Measurements from ENCODE around the gene POLE.
A peak's percentile ranks its signal among the peaks of the same experiment; 100 is the strongest.

The POLE gene

GRCh38 chr12:132719954-132720324 lies 32.8 kb upstream of the POLE start:
- no peak overlapping the region for H4K8ac ChIP-seq (ENCODE audit: low read length)
- no peak overlapping the region for H3K4me2 ChIP-seq (ENCODE audit: low read length, poor library complexity, severe bottlenecking)
- 98% methylated on average over 12 of the region's 12 CpGs for WGBS
- peaks cover 79 to 85% of the 10 kb centered on the region in 2 experiments for H3K36me3 ChIP-seq (ENCODE audit: control insufficient read depth in 1 of 2, insufficient read depth in 2 of 2, low read depth in 1 of 2, low read length in 2 of 2)
- no peak overlapping the region for H4K91ac ChIP-seq (ENCODE audit: low read length)
- H2BK5ac ChIP-seq (ENCODE audit: low read depth, low read length, poor library complexity, severe bottlenecking) = no peak overlapping the region
- H2BK120ac ChIP-seq (ENCODE audit: low read depth, low read length) = no peak overlapping the region
- H3K9ac ChIP-seq (ENCODE audit: low read length) = no peak overlapping the region
- no peaks in the 10 kb centered on the region for H3K27me3 ChIP-seq (ENCODE audit: control insufficient read depth in 1 of 2, insufficient read depth in 1 of 2, low read length in 2 of 2)
- no peak overlapping the region for H3K23ac ChIP-seq (ENCODE audit: low read length in 2 of 2)
- DNase-seq = no peak
- no peak overlapping the region for H2BK15ac ChIP-seq (ENCODE audit: low read depth, poor library complexity, severe bottlenecking)
- no peak overlapping the region for H3K4ac ChIP-seq (ENCODE audit: low read depth in 1 of 2, low read length in 2 of 2)
- no peak overlapping the region for H2BK12ac ChIP-seq (ENCODE audit: low read length in 2 of 2)
- H3K18ac ChIP-seq (ENCODE audit: low read depth in 1 of 2, low read length in 2 of 2) = no peak overlapping the region
- H3K14ac ChIP-seq (ENCODE audit: low read length in 2 of 2) = no peak overlapping the region
- no peak overlapping the region for H2AK5ac ChIP-seq (ENCODE audit: low read length, severe bottlenecking)
- no peak overlapping the region for H2AFZ ChIP-seq (ENCODE audit: low read depth, low read length)
- peaks cover 28% of the 10 kb centered on the region for H3K79me1 ChIP-seq (replicated peaks; ENCODE audit: low read length, poor library complexity, severe bottlenecking)
- no peak overlapping the region for H3K4me3 ChIP-seq (ENCODE audit: insufficient read depth in 1 of 2, low read depth in 1 of 2, low read length in 2 of 2)
- H3K9me3 ChIP-seq (ENCODE audit: control insufficient read depth, low read length) = no peaks in the 10 kb centered on the region
- peaks cover 5% of the 10 kb centered on the region for H3K4me1 ChIP-seq (ENCODE audit: control insufficient read depth, insufficient read depth, low read depth, low read length)
- no peak overlapping the region for H3K27ac ChIP-seq (ENCODE audit: low read length, poor library complexity, severe bottlenecking)

GRCh38 chr12:132719141-132719953 lies 32.2 kb upstream of the POLE start:
- peaks cover 78 to 85% of the 10 kb centered on the region in 2 experiments for H3K36me3 ChIP-seq (ENCODE audit: control insufficient read depth in 1 of 2, insufficient read depth in 2 of 2, low read depth in 1 of 2, low read length in 2 of 2)
- H2BK12ac ChIP-seq (ENCODE audit: low read length in 2 of 2) = no peak overlapping the region
- H3K27me3 ChIP-seq (ENCODE audit: control insufficient read depth in 1 of 2, insufficient read depth in 1 of 2, low read length in 2 of 2) = no peaks in the 10 kb centered on the region
- H3K4ac ChIP-seq (ENCODE audit: low read depth in 1 of 2, low read length in 2 of 2) = no peak overlapping the region
- peaks cover 31% of the 10 kb centered on the region for H3K79me1 ChIP-seq (replicated peaks; ENCODE audit: low read length, poor library complexity, severe bottlenecking)
- H3K9ac ChIP-seq (ENCODE audit: low read length) = no peak overlapping the region
- H4K8ac ChIP-seq (ENCODE audit: low read length) = peak overlapping the region; percentile 55
- no peaks in the 10 kb centered on the region for H3K9me3 ChIP-seq (ENCODE audit: control insufficient read depth, low read length)
- no peak overlapping the region for H2BK120ac ChIP-seq (ENCODE audit: low read depth, low read length)
- H4K91ac ChIP-seq (ENCODE audit: low read length) = no peak overlapping the region
- H2BK5ac ChIP-seq (ENCODE audit: low read depth, low read length, poor library complexity, severe bottlenecking) = no peak overlapping the region
- H3K23ac ChIP-seq (ENCODE audit: low read length in 2 of 2) = no peak overlapping the region
- no peak overlapping the region for H2BK15ac ChIP-seq (ENCODE audit: low read depth, poor library complexity, severe bottlenecking)
- H3K18ac ChIP-seq (ENCODE audit: low read depth in 1 of 2, low read length in 2 of 2) = no peak overlapping the region
- no peak overlapping the region for H3K4me2 ChIP-seq (ENCODE audit: low read length, poor library complexity, severe bottlenecking)
- H3K27ac ChIP-seq (ENCODE audit: low read length, poor library complexity, severe bottlenecking) = no peak overlapping the region
- H2AFZ ChIP-seq (ENCODE audit: low read depth, low read length) = no peak overlapping the region
- no peak overlapping the region for H3K14ac ChIP-seq (ENCODE audit: low read length in 2 of 2)
- no peak for DNase-seq
- H2AK5ac ChIP-seq (ENCODE audit: low read length, severe bottlenecking) = no peak overlapping the region
- peaks cover 5% of the 10 kb centered on the region for H3K4me1 ChIP-seq (ENCODE audit: control insufficient read depth, insufficient read depth, low read depth, low read length)
- 93% methylated on average over 31 of the region's 31 CpGs for WGBS
- no peak overlapping the region for H3K4me3 ChIP-seq (ENCODE audit: insufficient read depth in 1 of 2, low read depth in 1 of 2, low read length in 2 of 2)

GRCh38 chr12:132718644-132719043 lies 31.5 kb upstream of the POLE start:
- Histone ChIP-seq H3K9me3 (ENCODE audit: control insufficient read depth, low read length) (no peaks in the 10 kb centered on the region), H3K23ac (ENCODE audit: low read length in 2 of 2) (no peak overlapping the region), H3K14ac (ENCODE audit: low read length in 2 of 2) (no peak overlapping the region), H3K79me1 (replicated peaks; ENCODE audit: low read length, poor library complexity, severe bottlenecking) (peaks cover 29% of the 10 kb centered on the region), H3K36me3 (ENCODE audit: control insufficient read depth in 1 of 2, insufficient read depth in 2 of 2, low read depth in 1 of 2, low read length in 2 of 2) (peaks cover 71 to 81% of the 10 kb centered on the region in 2 experiments), H3K27ac (ENCODE audit: low read length, poor library complexity, severe bottlenecking) (no peak overlapping the region), H4K8ac (ENCODE audit: low read length) (no peak overlapping the region), H3K4me2 (ENCODE audit: low read length, poor library complexity, severe bottlenecking) (no peak overlapping the region), H3K27me3 (ENCODE audit: control insufficient read depth in 1 of 2, insufficient read depth in 1 of 2, low read length in 2 of 2) (no peaks in the 10 kb centered on the region), H2AFZ (ENCODE audit: low read depth, low read length) (no peak overlapping the region), H2BK120ac (ENCODE audit: low read depth, low read length) (no peak overlapping the region), H4K91ac (ENCODE audit: low read length) (no peak overlapping the region), H2AK5ac (ENCODE audit: low read length, severe bottlenecking) (no peak overlapping the region), H3K9ac (ENCODE audit: low read length) (no peak overlapping the region), H3K4me3 (ENCODE audit: insufficient read depth in 1 of 2, low read depth in 1 of 2, low read length in 2 of 2) (no peak overlapping the region), H3K18ac (ENCODE audit: low read depth in 1 of 2, low read length in 2 of 2) (no peak overlapping the region), H2BK5ac (ENCODE audit: low read depth, low read length, poor library complexity, severe bottlenecking) (no peak overlapping the region), H2BK15ac (ENCODE audit: low read depth, poor library complexity, severe bottlenecking) (no peak overlapping the region), H3K4me1 (ENCODE audit: control insufficient read depth, insufficient read depth, low read depth, low read length) (peaks cover 5% of the 10 kb centered on the region), H3K4ac (ENCODE audit: low read depth in 1 of 2, low read length in 2 of 2) (no peak overlapping the region), H2BK12ac (ENCODE audit: low read length in 2 of 2) (no peak overlapping the region)
- 90% methylated on average over 20 of the region's 21 CpGs for WGBS
- no peak for DNase-seq

DNA sequence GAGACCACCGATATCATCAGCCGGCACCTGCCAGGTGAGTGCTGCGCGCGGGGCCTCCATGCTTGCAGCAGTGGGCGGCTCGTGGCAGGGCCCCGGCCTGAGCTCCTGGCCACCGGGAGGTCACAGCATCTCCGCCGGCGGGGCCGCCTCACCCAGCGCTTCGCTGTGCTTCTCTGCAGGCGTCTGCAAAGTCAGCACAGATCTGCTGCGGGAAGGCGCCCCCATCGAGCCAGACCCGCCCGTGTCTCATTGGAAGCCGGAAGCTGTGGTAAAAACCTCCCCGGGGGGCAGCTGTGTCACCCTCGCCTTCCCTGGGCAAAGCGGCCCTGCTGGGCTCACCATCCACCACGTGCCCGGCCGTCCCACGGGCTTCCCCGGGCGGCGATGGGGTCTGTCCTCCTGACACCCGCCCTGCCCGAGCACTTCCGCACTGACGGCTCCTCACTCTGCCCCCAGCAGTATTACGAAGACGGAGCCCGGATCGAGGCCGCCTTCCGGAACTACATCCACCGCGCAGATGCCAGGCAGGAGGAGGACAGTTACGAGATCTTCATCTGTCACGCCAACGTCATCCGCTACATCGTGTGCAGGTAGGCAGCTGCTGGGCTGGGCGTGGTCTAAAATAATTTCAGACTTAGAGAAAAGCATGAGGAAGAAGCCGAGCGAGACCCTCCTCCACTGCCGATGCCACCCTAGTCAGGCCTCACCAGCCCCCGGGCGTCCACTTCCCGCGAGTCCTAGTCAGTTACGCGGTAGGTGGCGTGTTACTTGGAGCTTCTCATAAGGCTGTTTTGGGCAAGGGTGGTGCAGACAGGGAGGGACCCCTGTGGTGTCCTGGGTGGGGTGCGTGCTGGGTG lies 30.6 kb upstream of the POLE start:
- Histone ChIP-seq H3K36me3 (ENCODE audit: control insufficient read depth in 1 of 2, insufficient read depth in 2 of 2, low read depth in 1 of 2, low read length in 2 of 2) (peaks cover 63 to 72% of the 10 kb centered on the region in 2 experiments), H2BK12ac (ENCODE audit: low read length in 2 of 2) (no peak overlapping the region), H3K27me3 (ENCODE audit: control insufficient read depth in 1 of 2, insufficient read depth in 1 of 2, low read length in 2 of 2) (no peaks in the 10 kb centered on the region), H3K18ac (ENCODE audit: low read depth in 1 of 2, low read length in 2 of 2) (no peak overlapping the region), H2BK15ac (ENCODE audit: low read depth, poor library complexity, severe bottlenecking) (no peak overlapping the region), H3K9ac (ENCODE audit: low read length) (no peak overlapping the region), H2BK5ac (ENCODE audit: low read depth, low read length, poor library complexity, severe bottlenecking) (no peak overlapping the region), H4K8ac (ENCODE audit: low read length) (no peak overlapping the region), H3K79me1 (replicated peaks; ENCODE audit: low read length, poor library complexity, severe bottlenecking) (peaks cover 29% of the 10 kb centered on the region), H3K23ac (ENCODE audit: low read length in 2 of 2) (no peak overlapping the region), H3K4ac (ENCODE audit: low read depth in 1 of 2, low read length in 2 of 2) (no peak overlapping the region), H3K27ac (ENCODE audit: low read length, poor library complexity, severe bottlenecking) (no peak overlapping the region), H3K4me1 (ENCODE audit: control insufficient read depth, insufficient read depth, low read depth, low read length) (peaks cover 5% of the 10 kb centered on the region), H4K91ac (ENCODE audit: low read length) (no peak overlapping the region), H3K4me2 (ENCODE audit: low read length, poor library complexity, severe bottlenecking) (no peak overlapping the region), H3K14ac (ENCODE audit: low read length in 2 of 2) (no peak overlapping the region), H2BK120ac (ENCODE audit: low read depth, low read length) (no peak overlapping the region), H3K4me3 (ENCODE audit: insufficient read depth in 1 of 2, low read depth in 1 of 2, low read length in 2 of 2) (no peak overlapping the region), H2AFZ (ENCODE audit: low read depth, low read length) (no peak overlapping the region), H3K9me3 (ENCODE audit: control insufficient read depth, low read length) (no peaks in the 10 kb centered on the region), H2AK5ac (ENCODE audit: low read length, severe bottlenecking) (no peak overlapping the region)
- WGBS = 98% methylated on average over 60 of the region's 61 CpGs
- DNase-seq = no peak
